ENCODE data around the gene DNAJC19.

- TF ChIP-seq EZH2 (IDR thresholded peaks at IDR 0.05) (no peak), POLR2AphosphoS5 (IDR thresholded peaks at IDR 0.05; ENCODE audit: borderline replicate concordance, low read depth, low read length) (no peak)
Observed at GRCh38 chr3:180980611-180981010, 8.9 kb downstream of the DNAJC19 start.
